NCI-H82 (cell line): ENCODE results near the gene ZNF592.
A peak's percentile ranks its signal among the peaks of the same experiment; 100 is the strongest.

ENCODE experiments used
- DNase-seq: peaks from one replicate; lab custom pipeline; 2025; lab: John Stamatoyannopoulos, UW

ZNF592 gene

DNA sequence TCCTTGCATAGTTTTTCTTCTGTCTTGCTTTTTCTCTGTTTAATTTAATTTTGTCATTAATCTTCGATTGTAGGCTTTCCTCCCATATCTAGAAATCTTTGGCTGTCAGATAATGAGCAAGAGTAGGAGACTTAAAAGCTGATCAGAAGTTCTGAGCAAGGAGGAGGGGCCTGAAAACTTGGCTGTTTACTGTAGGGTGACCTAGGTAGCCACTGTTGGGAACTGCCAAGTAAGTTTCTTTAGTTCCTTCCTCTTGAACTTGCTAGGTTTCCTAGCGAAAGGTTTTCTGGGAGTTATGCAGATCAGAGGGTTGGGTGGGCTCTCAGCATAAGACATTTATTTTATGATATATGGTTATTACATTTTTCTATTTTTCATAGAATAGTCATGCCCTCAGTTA, 83.2 kb downstream of the ZNF592 start:
- no peak for DNase-seq

DNA sequence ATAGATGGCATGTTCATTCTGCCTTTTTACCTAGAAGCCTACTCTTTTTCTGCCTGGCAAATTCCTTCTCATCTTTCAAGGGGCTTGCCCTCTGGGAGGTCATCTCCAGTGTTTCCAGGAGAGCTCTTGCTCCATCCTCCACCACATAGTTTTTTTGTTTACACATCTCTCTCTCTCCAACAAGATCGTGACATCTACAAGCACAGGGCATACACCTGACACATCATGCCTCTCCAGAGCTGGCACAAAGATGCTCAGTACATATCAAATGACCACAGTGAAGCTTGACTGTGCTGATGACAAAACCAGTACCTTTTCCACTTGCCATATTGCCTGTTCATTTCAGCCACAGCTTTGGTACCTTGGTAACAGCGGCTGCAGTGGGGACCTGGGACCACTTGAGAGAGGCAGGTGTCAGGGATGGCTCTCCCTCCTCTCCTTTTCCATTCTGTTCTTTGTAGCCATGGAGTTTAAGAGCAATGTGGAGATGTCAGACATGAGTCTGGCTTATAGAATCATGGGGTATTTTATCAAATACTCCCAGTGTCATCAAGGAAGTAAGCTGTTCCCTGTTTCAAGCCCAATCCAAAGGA, 84.2 kb downstream of the ZNF592 start:
- no peak for DNase-seq

DNA sequence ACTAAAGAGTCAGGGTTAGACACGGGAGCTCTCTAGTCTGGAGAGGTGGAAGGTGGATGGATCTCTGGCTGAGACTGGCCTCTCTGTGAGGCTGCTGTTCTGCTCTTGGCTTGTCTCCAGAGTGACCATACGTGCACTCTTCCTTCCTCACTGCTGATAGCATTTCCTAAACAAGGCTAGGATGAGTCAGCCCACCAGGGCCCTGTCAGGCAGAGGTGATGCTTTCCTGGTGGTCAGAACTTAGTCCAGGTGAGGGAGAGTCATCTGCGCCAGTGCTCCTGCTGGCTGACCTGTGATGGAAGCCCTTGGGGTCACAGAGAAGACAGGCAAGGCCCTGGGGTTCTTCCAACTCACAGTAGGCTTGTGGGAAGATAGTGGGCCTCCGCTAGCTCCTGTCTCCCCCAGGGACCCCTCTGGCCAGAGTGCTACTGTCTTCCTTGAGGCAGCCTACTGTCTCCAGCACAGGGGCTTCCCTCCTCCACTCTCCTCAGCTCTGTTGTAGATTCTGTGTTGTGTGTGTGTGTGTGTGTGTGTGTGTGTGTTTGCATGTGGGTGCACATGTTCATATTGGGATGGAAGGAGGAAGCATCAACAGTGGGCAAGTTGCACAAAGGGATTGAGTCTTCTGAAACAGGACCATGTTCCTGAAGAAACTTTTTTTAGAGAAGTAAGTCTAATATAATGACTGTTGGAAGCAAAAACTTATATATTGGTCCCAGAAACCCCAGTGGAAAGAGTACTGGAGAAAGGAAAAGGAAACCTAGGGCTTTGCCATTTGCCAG, 85.2 kb downstream of the ZNF592 start:
- DNase-seq, result no peak

DNA sequence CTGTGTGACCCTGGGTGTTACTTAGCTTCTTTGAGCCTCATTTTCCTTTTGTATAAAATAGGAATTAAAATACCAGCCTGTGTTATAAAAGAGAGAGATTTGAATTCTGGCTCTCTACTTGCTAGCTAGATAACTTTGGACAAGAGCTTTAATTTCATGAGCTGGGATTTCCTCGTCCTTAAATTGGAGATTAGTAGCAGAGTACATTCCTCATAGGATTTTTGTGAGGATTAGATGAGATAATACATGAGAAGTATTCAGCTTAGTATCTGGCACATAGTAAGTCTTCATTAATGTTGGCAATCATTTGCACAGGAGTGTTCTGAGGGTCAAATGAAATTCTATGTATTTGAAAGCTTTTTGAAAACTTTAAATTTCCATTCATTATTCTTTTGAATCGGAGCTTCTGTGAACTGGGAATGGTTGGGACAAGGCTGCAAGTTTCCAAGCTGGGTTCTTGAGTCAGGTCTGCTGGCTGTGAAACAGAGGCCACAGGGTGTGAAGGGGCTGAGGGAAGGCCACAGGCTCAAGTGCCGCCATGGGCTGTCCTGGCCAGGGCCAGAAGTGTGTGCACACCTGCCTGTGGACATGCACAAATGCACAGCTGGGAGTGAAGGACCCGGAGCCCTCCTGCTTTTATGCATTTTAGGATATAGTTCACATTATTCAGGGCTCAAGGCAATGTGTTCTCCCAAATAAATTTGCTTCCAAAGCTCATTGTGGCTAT, 86.0 kb downstream of the ZNF592 start:
- DNase-seq, result peak; percentile 37

DNA sequence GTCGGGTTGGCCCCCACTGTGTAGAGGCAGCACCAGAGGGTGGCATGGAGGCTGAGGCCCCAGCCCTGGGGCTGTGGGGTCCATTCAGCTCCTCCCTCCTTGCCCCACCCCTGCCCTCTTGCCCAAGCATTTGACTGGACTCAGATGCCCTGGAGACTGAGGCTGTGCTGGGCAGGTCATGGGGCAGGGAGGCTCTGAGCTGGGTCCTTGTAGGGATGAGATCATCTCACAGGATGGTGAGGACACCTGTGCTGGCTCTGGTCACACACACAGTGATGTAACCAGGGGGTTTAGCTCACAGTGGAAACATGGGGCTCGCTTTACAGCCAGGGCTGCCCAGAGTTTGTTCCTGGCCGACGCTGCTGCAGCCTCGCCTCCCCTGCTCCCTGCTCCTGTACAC, 86.6 kb downstream of the ZNF592 start:
- no peak for DNase-seq

DNA sequence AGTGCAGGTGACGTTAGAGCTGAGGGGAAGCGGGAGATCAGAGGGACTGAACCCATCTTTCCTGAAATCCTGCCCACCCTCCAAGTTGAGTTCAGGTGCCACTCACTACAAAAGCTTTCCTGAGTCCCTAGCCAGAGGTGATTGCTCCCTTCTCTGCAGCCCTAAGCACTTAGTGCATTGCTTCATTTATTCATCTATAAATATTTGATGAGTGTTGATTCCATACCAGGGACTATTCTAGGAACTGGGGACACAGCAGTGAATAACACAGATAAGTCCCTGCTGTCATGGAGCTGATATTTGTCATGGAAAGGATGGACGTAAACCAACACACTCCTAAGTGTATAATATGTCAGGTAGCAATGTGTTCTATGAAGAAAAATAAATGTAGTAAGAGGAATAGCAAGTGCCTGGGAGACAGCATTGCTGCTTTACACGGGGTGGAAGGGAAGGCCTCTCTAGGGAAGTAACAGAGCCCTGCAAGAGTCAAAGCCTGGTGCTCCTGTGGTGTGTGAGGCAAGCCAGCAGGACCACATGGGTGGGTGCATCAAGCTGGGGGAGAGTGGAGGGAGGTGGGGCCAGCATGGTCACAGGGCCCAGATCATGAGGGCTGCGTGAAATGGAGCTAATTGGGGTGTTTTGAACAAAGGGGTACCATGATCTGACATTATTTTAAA, 87.4 kb downstream of the ZNF592 start:
- DNase-seq, result no peak

DNA sequence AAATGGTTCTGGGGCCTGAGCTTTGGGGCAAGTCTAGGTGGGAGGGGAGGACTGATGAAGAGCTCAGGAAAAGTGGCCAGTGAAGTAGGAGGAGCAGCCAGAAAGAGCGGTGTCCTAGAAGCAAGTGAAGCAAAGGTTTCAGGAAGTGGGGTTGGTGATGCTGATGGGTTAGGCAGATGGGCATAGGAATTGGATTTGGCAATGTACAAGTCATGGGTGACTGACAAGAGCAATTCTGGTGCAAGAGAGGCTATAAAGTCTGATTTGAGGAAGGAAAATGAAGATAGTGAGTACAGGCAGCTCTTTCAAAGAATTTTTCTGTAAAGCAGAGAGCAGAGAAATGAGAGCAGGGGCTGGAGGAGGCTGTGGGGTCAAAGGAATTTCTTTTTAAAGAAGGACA, 88.5 kb downstream of the ZNF592 start:
- no peak for DNase-seq

DNA sequence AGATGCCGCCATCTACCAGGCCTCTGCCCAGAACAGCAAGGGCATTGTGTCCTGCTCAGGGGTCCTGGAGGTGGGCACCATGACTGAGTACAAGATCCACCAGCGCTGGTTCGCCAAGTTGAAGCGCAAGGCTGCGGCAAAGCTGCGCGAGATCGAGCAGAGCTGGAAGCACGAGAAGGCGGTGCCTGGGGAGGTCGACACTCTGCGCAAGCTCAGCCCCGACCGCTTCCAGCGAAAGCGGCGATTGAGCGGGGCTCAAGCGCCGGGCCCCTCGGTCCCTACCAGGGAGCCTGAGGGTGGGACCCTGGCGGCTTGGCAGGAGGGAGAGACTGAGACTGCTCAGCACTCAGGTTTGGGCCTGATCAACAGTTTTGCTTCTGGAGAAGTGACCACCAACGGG, 91.3 kb downstream of the ZNF592 start:
- DNase-seq, result no peak

DNA sequence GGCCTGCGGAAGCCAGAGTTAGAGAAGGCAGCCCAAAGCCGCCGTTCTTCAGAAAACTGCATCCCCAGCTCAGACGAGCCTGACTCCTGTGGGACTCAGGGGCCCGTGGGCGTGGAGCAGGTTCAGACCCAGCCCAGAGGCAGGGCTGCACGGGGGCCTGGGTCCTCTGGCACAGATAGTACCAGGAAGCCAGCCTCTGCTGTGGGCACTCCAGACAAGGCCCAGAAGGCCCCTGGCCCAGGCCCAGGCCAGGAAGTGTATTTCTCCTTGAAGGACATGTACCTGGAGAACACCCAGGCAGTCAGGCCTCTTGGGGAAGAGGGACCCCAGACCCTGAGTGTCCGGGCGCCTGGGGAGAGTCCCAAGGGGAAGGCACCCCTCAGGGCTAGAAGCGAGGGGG, 91.9 kb downstream of the ZNF592 start:
- DNase-seq, result no peak

DNA sequence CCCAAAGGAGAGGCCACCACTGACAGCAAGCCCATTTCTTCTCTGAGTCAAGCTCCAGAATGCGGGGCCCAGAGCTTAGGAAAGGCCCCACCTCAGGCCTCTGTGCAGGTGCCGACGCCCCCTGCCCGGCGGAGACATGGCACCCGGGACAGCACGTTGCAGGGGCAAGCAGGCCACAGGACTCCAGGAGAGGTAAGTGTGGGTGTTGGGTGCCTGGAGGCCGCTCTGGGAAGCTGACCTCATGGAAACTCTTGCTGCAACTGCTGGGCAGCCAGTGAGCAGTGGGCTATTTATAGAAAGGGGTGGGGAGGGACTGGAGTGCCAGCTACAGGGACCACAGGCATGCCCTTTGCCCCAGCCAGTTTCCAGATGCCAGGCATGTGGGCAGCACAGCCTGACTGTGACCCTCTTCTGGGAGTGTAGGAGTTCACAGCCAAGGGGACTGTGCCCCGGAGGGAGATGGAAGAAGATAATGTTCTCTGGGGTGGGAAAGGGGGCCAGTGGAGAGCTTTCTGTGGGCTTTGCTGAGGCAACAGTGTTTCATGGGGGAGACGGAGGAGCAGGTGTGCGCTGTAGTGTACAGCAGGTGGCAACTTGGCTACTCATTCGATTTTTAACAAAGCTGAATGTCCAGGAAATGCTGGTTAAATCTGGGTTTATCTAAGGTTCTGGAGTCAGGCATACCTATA, 92.5 kb downstream of the ZNF592 start:
- no peak for DNase-seq

DNA sequence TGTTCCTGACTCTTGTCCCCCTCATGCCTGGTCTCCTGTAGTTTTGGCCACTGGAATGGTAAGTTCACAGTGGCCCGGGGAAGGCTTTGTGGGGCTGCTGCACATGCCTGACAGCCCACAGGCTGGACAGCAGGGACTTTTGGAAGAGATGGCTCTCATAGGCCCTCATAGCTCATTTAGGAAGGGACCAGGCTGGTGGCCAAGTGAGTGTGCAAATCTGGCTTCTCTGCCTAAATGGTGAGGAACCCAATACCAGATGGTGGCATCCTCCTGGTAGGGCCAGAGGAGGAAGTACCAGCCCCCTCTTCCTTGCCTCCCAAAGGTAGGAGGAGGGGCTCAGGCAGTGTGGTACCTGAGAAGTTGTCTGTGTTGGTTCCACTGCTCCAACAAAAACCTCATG, 94.4 kb downstream of the ZNF592 start:
- no peak for DNase-seq

DNA sequence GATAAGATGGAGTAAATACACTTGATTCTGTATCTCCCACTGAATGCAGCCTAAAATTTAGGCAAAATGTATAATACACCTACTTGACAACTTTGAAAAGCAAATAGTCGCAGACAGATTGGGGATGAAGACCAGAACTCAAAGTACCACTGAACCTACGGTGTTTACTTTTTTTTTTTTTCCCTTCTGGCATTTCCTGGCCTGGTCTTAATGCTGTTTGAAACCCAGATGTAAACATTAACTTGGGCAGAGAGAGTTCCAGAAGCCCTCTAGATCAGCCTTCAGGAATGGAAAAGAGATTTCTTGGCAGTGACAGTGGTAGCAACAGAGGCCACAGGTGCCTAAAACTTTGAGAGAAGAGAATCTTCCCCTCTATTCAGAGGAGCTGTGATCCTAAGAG, 96.6 kb downstream of the ZNF592 start:
- DNase-seq, result no peak

DNA sequence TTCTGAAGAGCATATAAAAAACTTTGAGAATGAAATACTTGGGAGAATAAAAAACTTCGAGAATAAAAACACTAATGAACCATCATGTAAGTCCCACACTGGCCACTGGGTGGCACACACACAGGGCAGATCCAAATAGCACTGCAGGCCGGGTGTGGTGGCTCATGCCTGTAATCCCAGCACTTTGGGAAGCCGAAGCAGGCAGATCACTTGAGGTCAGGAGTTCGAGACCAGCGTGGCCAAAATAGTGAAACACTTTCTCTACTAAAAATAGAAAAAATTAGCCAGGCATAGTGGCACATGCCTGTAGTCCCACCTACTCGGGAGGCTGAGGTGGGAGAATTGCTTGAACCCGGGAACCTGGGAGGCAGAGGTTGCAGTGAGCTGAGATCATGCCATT, 97.2 kb downstream of the ZNF592 start:
- DNase-seq, result peak; percentile 78

DNA sequence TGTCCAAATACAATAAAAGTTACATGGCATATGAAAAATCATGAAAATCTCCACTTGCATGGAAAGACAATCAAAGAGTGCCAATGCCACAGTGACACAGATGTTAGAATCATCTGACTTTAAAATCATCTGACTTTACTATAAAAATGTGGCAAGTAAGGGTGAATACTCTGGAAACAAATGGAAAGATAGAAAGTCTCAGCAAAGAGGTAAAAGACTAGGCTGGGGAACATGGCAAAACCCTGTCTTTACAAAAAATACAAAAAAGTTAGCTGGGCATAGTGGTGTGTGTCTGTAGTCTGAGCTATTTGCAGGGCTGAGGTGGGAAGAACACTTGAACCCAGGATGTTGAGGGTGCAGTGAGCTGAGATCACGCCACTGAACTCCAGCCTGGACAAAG, 97.9 kb downstream of the ZNF592 start:
- DNase-seq, result no peak

DNA sequence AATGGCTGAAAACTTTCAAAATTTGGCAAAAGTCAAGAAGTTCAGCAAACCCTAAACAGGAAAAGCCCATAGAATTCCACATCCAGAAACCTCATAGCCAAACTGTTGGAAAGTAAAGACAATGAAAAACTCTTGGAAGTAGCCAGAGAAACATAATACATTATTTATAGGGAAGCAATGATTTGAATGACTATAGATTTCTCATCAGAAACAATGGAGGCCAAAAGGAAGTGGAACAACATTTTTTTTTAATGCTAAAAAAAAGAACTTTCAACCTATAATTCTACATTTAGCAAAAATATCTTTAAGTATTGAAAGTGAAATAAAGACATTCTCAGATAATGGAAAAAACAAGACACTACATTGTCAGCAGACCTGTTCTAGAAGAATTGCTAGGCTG, 99.0 kb downstream of the ZNF592 start:
- no peak for DNase-seq

DNA sequence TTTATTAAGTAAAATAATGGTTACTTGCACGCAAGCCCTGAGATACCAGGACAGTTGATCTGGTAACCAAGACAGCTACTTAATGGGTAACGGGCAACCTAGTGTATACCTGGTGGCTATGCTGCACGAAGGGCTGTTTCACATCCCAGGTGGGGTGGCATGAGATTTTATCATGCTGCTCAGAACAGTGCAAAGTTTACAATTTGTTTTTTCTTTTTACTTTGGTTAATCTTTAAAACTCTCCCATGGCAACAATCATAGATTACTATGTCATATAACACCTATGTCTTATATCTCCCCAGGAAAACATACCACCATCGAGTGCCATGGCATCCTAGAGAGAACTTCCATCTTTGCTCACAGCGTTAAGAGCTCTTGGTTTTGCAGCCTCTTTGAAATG, 103.8 kb downstream of the ZNF592 start:
- DNase-seq, result no peak

DNA sequence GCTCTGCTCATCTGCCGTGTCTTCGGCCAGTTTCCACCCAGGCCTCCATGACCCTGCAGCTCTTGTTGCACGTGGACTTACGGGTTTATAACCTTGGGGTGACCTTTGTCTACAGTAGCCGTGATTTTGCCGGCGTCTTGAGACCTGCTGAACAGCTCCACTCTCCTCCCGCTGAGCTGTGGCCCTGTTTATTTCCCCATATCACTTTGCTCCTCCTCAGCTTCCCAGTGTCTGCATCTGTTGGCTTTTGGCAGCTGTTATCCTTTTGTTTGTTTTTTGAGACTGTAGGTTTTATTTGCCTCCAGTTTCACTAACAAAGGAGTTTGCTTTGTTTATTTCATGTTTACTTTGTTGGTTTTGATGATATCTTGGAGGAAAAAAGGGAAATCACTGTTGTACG, 106.7 kb downstream of the ZNF592 start:
- DNase-seq, result no peak

DNA sequence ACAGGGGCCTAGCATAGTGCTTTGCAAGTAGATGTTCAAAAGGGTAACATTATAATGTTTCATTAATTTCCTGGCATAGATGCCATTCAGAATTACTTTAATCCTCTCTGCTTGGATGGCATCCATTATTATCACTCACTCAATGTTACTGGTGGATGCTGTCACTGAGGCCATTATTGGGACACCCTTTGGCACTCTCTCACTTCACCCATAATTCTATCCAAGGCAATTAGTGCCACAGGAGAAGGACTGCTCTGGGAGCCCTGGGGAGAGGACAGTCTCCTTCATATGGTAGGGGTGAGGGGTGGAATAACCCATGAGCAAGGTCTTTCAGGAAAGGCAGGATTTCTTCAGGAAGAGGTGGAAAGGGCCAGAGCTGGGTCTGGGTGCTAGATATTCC, 107.4 kb downstream of the ZNF592 start:
- no peak for DNase-seq
